GM19468 (cell line): ENCODE data around the gene TNS1.

ENCODE experiments used
- ATAC-seq: cut with Tn5 transposase; IDR thresholded peaks from one replicate; pipeline ENCODE4 v1.9.1; 2021; ENCODE audit warnings: mild to moderate bottlenecking, moderate library complexity, moderate number of reproducible peaks; ENCODE audit not compliant: unreplicated experiment; ENCODE audit errors: extremely low read depth

The TNS1 gene

DNA sequence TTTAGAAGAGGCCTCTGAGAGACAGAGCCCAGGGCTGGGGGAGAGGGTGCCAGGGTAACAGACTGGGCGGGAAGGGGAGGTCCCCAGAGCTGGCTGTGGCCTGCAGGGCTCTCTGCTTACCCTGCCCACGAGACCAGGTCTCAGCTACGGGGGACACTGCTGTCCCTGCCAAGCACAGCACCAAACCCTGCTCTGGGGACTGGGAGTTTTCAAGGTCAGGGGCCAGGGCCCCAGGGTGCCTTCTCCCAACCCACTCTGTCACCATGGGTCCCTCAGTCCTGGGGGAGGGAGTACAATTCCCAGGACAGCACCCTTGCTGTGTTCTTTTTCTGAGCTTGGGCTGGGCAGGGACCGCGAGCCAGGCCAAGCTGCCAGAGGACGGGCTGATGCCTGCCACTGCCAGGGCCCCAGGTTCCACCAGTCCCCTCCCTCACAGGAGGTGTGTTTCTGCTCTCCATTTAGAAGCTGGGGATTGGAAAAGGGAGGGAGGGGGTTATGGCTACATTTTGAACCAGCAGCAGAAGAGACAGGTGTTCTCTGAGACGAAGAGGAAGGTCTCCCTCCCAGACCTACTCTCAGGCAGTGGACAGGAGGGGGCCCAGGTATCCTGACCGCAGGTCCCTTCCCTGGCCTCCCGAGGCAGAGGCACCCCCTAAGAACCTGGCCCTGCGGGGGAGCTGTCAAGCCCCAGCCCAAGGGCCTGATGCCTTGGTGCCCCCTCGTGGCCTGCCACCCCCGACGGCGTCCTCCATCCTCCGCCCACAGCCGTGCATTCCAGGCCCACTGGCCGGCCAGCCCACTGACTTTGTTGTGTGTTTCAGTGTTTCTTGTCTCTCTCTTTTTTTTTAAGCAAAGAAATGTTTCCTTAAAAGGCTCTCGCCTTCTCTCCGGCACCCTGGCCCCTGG is 80.4 kb downstream of the TNS1 start:
- no peak for ATAC-seq

DNA sequence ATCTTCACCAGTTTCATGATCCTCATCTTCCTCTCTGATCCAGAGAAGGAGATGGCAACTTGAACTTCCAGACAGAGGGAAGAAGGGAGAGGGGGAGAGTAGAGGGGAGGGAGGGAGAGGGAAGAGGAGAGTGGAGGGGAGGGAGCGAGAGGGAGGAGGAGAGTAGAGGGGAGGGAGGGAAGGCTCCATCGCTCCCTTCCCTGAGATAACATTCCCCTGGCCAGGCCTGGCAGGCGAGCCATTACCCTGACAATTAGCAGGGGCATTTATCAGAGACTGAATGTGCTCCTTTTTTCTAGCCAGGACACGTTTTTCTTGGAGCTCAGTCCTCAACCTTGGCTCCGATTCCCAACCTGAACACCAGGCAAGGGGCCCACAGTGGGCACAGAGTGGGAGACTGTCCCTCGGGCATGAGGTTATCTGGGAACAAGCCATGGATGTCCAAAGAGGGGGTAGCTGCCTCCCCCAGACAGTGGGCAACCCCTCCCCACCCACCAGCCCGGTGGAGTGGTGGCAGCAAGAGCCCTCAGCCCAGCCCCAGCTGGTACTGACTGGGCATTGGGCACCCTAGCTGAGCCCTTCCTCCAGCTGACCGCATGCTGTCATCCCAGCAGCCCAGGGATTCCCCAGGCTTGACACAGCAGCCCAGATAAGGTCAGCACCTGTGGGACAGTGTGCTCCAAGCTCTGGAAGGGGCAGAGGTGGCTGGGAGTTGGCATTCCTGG is 81.8 kb downstream of the TNS1 start:
- no peak for ATAC-seq

DNA sequence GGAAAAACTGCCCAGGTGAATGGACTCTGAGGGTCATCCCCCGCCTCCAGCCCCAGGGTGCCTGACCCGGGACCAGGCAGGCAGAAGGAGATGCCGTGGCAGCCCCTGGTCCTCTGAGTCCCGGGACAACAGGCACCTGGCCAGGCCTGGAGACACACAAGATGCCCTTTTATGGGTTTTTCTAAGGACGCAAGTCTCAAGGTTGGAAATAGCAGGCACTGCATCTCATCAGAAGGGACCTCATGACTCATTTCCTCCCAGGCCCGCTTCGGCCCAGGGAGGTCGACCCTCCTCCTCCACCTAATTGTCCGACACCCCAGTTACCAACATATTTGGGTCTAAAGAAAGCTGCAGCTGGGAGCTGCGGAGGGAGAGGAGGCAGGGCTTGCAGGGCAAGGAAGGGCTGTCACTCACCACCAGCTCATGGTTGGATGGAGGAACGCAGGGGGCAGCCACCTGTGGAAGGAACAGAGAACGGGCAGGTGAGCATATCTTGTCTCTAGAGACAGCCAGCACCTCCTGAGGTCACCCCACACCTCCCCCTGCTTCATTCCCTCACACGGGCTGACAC is 82.9 kb downstream of the TNS1 start:
- ATAC-seq = no peak

DNA sequence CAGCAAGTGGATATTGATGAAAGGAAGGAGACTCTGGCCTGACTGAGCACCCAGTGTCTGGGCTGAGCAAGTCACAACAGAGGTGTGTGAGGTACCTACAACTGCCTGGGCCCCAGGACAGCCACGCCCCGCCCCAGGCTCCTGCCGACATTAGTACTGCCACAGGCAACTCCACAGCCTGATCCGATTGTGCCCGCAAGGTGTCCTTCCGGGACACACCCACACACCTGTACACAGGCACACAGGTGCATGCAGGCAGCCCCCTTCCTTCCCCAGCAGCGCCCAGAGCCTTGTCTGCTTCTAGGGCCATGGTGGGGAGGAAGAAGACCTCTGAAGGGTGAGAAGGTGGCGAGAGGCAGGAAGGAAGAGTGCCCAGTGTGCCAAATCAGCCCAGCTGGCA is 83.6 kb downstream of the TNS1 start:
- ATAC-seq = no peak

DNA sequence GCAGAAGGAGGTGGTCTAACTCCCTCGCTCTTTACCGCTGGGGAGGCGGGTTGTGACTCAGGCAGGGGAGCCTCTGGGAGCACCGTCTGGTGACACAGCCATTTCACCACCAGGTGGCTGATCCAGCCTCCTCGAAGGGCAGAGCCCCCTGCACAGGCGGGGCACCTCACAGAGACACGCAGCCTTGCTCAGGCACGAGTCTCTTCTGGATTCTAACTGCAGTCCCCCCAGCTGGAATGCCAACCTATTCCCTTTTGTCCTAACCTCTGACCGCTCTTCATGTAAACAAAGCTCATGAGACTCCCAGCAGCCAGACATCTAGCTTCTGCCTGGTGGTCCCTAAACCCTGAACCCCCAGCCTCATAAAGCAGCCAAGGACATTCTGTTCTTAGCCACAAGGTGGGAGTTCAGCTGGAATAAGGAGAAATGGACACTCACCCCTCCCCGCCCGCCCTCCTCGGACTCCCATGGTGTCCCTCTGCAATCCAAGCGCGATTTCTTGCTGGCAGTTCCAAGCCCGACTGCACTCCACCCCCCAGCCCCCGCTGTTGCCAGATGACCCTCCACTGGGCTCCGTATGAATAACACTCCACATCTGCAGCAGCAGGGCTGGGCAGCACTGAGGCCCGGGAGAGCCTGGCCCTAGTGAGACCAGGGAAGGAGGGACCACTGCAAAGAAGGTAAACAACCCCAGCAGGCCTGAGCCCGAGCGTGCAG is 84.3 kb downstream of the TNS1 start:
- no peak for ATAC-seq

DNA sequence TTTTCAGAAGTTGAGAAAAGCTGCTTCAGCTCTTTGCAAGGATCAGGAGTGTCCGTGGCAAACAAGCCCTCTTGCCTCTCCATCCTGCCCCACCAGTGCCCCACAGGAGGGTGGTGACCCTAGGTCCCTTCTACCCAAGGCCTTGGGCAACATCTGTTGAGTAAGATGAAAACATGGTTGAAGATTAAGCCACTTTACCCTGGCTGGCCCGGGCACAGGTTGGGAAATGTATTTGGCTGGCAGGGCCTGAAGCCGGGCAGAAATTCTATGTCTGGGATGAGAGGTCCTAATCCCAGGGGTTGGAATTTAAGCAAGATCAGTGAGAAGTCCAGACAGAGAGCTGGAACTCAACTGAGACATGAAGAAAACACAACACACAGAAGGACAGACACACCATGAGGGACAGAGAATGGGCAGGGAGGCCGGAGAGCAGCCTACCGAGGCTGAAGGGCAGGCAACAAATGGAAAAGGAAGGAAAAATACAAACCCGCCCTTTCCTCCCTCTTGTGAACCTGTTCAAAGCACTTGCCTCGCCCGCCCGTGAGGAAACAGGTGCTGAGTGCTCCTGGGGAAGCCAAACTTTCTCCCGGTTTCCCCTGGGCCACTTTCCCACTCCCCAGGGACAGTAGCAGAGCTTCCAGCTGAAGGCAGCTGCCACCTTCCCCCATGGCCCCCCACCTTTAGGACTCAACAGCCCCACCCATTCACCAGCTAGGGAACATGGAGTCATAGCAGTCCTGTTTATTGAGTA is 86.1 kb downstream of the TNS1 start:
- no peak for ATAC-seq

DNA sequence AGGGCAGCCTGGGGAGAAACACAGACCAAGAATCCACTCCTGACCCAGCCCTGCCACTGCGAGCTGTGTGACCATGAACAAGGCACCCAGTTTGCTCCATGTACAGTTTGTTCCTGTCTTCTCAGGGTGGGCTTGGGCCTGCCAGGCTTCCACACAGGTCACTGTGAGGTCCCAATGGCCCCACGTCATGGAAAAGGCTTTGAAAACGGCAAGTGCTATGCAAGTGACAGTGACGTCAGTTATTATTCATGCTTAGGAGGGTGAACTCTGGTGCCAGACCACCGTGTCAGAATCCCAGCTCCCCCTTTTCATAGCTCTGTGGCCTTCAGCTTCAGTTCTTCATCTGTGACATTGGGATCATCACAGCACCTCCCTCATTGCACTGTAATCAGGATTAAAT is 87.1 kb downstream of the TNS1 start:
- ATAC-seq = no peak

DNA sequence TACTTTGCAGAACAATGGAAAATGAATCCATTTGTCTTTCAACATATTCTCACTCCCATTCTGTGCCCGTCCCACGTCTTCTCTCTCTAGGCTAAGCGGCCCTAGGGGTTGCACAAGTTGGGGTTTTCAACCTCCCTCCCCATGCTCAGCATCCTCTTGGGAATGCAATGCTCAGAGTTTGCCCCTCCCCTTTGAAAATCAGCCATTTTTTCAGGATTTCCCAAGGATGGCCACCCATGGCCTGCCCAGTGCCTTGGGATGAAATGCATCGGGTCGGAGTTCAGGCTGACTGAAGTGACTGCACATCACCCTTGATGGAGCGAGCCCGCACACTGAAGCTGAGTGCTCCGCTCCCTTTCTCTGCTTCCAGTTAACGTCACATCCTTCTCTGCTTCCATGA is 87.9 kb downstream of the TNS1 start:
- ATAC-seq = no peak

DNA sequence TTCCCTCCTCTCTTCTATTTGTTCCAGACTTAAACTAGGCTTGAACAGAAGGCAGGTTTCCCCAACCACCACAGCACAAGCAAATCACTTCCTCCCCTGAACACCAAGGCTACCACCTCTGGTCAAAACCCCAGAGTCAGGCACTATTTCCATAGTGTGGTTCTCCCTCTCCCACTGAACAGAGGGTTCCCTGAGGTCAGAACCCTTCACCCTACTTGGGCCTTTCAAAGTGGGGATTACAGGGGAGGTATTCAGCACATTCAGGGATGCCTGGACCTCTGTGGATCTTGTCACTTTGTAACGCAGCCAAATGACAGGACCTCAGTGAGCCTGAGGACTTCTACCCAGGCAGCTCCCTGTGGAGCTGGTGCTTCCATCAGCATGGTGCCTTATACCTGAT is 88.7 kb downstream of the TNS1 start:
- no peak for ATAC-seq

DNA sequence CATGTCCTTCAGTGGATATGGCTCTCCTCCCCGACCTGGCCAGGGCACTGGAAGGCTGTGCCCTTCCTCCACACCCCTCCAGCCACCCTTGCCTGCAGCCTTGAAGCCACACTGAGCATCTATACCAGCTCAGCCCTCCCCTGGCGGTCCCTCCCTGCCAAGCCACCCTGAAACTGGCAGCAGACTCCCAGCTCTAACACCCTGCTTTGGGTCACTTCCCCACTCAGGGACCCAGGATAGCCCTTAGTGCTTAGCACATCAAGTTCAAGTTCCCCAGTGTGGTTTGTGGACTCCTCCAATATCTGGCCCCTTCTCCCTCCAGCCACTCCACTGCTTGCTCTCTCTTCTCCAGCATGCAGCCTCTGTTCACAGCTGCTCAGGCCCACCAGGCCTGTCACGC is 89.4 kb downstream of the TNS1 start:
- ATAC-seq = no peak

DNA sequence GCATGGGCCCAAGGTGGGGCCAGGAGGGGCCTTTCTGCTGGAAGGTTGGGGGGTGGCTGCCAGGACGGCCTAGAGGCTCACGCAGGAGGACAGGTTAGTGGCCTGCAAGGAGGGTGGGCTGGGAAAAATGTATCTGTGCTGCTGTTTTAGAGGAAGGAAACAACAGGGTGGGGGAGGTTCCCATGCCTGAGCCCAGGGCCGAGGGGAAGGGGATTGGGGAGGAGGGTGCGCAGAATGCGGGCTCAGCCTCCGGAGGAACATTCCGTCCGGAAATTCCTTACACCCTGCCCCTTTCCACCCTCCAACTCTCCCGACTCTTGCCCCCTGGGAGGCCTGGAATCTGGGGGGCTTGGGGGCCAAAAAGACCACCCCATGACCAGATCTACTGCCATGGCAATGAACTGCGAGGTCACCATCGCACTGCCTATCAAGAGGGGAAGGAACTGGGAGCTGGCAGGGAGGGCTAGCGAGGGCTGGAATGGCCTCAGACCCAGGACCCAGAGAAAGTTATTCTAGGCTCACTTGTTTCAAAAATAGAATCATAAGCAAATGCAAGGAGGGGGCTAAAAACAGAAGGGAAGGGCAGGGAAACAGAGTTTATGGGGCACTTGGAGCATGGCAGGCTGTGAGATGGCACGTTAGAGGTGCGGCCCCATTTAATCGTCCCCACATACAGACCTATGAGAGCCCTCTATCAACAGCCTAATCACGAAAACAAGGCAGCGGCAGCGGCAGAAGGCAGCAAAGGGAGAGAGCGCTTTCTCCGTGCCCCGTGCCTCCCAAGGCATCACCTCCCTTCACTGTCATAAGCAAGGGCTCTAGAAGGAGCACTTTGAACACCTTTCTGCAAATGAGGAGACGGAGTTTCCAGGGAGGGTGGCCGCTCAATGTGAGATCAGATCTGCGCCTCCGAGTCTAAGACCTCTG is 90.4 kb downstream of the TNS1 start:
- ATAC-seq = no peak

DNA sequence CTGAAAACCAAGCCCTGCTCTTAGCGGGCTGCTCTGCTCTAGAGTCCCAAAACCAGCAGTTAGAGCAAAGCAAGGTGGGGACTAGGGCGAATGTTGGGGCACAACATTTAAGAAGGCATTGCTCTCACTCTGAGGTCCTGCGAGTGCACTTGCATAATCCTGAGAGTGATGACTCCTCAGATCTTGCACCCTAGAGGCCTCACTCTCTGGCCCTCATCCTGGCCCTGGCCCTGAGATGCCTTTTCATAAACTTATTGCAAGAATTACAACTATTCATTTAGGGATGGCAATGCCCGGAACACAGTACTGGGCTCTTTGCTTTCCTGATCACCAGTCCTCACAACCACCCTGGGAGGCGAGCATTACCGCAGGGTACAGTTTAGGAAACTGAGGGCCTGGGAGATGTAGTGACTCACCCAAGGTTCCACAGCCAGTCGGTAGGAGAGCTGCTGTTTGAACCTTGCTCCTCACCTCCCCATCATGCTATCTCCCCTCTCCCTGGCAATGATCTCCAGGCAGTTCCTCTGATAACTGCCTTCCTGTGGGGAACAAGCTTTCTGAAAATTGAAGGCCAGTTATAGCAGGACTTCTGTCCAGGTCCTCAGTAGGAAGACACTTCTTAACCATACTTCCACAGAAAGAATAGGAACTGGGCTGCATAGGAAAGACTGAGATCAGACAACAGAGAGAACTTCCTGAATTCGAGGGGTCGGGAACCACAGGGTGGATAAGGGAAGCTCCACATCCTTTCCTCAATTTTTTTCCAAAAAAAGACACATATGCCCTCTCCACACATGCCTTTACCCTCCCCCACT is 91.3 kb downstream of the TNS1 start:
- no peak for ATAC-seq

DNA sequence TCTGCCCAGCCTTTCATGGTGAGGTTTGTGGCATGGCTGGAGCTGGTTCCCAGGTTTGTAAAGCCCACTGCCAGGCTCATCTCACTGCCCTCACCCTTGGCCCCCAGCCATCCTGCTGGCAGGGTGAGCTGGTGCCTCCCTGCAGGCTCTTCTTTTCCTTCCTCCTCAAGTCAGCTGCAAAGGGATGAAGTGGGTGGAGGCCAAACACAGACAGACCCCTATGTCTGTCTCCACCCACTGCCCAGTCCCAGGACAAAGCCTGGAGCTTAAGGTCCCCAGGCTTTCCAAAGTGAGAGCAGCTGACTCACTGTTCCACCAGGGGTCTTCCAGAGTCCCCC is 92.0 kb downstream of the TNS1 start:
- no peak for ATAC-seq

DNA sequence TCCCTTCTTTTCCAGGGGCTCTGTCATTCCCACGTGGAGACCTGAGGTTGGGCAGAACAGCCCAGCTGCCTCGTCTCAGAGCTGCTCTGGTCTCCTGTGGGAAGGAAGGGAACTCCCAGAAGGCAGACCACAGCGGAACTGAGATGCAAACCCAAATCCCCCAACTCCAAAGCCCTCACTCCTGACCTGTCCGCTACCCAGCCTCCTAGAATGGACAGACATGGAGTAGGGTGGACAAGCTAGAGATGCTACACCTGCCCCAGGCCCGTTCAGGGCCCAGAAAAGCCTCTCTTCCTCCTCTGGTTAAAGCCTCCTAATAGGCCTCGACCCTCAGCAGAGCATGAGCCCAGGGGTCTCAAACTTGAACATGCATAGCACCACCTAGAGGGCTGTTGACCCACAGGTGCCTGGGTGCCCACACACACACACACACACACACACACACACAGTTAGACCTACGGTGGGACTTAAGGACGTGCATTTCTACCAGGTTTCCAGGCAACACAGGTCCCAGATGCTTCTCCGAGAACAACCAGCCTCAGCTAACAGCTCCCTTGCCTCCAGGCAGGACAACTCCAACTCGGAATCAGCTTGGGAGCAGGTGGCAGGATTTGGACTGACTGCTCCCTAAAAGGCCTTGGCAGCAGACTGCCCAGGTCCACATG is 93.5 kb downstream of the TNS1 start:
- no peak for ATAC-seq

DNA sequence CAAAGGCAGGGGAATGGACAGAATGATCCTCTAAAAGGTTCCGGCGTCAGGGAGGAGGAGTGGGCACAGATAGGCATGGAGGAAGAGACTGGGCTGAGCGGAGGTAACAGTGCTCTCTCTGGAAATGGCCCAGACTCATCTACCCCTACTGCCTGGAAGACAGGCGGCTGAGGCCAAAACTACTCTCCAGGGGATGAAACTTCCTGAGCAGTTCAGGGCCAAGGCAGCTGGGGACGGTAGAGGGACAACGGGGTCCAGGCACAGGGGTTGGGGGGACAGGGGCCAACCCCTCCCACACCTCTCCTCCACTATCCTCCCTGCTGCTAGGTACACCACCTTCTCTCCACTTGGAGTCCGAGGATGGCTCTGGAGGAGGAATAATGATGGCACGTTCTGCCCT is 94.3 kb downstream of the TNS1 start:
- no peak for ATAC-seq

DNA sequence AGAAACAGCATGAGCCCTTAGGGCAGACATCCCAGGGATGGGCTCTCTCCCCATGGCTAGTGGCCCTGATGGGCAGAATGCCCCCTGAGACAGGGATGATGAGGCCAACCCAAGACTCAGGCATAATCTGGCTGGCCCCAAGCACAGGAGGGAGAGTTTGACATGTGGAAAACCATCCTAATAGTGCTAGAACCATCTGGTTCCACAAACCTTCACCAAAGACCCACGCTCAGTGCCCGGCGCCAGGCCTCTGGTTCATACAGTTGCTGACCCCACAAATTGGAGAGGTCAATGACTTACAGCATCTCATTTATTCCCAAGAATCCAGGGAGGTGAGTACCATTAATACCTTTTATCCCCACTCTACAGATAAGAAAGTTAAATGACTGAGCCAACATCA is 95.5 kb downstream of the TNS1 start:
- ATAC-seq = no peak

DNA sequence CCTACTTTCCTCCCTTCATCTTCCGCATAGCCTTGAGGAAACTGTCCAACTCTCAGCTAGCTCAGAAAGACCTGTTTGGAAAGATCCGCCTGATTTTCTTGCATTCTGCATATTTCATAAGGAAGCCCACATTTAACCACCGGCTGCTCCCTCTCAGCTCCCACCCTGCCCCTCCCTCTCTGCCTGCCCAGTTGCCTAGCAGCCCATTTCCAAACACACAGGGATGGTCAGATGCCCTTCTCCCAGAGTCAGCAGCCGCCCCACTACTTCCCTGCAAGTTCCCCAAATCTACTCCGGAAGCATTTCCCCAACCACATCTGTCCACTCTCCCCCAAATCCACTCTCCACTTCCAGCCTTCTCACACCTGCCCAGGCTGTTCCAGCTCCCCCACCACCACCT is 96.0 kb downstream of the TNS1 start:
- ATAC-seq = no peak

DNA sequence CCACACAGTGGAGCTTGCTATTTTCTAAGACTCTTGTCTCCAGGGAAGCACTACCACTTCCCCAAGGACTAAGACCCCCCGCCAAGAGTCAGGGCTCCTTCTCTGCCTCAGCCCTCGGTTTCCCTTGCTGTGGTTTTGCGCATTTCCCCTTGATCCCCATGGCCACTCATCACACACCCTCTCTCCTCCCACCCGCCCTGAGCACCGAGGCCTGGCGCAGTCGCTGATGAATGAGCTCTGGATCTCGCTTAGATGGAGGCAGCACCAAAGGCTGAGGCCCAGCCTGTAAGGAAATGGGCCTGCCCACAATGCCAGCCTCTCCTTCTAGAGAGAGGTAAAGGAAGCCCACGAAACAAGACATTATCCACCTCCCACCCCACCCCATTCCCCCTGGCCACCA is 96.9 kb downstream of the TNS1 start:
- ATAC-seq = no peak
